ENCODE results near the gene SH3YL1.

SH3YL1 gene

DNA sequence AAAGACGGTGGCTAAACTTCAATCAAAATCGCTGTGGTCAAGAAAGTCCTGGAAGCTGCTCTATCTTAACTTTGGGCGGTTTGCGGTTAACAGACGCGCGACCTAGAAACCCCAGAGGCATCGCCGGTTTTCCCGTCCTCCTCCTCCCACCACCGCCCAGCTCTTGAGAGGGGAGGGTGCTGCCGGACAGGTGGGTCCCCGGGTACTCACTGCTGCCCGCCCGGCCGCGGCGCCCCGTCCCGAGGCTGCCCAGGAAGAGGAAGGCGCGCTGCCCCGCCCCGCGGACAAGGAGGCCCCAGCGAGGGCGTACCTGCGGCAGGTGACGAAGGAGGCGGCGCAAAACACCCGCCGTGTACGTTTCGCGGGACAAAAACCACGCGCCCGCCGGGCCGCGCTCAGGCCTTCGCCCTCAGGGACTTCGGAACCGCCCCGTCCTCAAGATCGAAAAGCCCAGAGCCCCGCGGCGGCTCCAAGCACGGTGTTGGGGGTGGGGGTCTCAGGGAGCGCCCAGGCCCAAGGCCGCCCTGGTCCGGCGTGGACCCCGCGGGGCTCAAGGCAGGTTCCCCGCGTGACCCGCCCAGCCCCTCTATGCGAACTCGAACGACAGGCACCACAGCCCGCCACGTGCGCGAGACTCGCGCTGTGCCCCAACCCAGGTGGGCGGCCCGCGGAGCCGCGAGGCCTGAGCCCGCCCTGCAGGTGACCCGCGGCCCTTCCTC, at the start of gene SH3YL1:
SH3YL1 (minus strand) TSS at position 259 of the 719 bp plus-strand sequence; CDS start at position 211, 48 bp downstream.
- DNase-seq (ENCODE audit: low read depth) = no peak

DNA sequence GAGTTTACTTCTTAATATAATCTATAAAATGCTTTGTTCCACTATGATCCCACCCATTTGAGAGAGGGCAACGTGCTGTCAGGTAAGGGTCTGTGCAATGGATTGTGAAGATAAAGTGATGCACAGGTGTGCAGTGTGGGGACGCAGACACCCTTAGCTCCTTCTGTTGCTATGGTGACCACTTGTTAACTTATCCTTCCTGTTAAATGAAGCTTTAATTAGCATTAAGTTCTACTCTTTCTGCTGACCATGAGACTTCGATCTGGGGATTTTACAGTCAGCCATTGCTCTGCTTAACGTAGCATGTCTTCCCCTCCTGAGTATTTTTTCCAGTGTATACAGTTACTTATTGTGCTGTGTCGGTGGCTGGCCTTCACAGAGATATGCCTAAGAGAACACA, 47.2 kb upstream of the SH3YL1 start:
- no peak for DNase-seq (ENCODE audit: low read depth)

GRCh38 chr2:309954-310510, 46.2 kb upstream of the SH3YL1 start:
- no peak for DNase-seq (ENCODE audit: low read depth)

- DNase-seq (ENCODE audit: low read depth) = no peak
These were observed 45.5 kb upstream of the SH3YL1 start for GRCh38 chr2:309148-309953.

- DNase-seq (ENCODE audit: low read depth) = no peak
These were observed 41.5 kb upstream of the SH3YL1 start for GRCh38 chr2:305366-305765.

GRCh38 chr2:296354-296753, 32.5 kb upstream of the SH3YL1 start:
- no peak for DNase-seq (ENCODE audit: low read depth)

GRCh38 chr2:295090-295489, 31.3 kb upstream of the SH3YL1 start:
- no peak for DNase-seq (ENCODE audit: low read depth)

- DNase-seq (ENCODE audit: low read depth) = peak; percentile 49
These were observed 26.4 kb upstream of the SH3YL1 start for GRCh38 chr2:290090-290722.

GRCh38 chr2:289362-290089, 25.7 kb upstream of the SH3YL1 start:
- no peak for DNase-seq (ENCODE audit: low read depth)

- no peak for DNase-seq (ENCODE audit: low read depth)
These were observed 25.0 kb upstream of the SH3YL1 start for GRCh38 chr2:288758-289361.

- no peak for DNase-seq (ENCODE audit: low read depth)
These were observed 24.3 kb upstream of the SH3YL1 start, which contains the start of gene ALKAL2 for GRCh38 chr2:287911-288757. Gene ALKAL2 (minus strand): TSS chr2:288091. CDS start chr2:287835, 256 bp downstream.

DNA sequence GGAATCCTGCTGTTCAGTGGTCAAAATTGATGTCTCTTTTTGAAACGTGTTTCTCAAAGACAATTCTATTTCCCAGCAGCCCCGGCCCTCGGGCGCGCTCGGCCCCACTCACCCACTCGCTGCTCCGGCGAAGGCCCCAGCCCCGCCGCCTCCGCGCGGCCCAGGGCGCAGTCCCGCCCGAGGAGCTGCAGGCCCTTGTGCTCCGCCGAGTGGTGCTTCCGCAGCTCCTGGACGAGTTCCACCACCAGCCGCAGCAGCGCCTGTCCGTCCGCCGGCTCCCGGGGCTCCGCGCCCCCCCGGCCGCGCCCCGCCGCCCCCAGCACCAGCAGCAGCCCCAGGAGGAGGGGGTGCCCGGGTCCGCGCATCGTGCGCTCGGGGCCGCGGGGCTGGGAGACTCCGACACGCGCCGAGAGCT, 23.6 kb upstream of the SH3YL1 start:
- DNase-seq (ENCODE audit: low read depth) = no peak

DNA sequence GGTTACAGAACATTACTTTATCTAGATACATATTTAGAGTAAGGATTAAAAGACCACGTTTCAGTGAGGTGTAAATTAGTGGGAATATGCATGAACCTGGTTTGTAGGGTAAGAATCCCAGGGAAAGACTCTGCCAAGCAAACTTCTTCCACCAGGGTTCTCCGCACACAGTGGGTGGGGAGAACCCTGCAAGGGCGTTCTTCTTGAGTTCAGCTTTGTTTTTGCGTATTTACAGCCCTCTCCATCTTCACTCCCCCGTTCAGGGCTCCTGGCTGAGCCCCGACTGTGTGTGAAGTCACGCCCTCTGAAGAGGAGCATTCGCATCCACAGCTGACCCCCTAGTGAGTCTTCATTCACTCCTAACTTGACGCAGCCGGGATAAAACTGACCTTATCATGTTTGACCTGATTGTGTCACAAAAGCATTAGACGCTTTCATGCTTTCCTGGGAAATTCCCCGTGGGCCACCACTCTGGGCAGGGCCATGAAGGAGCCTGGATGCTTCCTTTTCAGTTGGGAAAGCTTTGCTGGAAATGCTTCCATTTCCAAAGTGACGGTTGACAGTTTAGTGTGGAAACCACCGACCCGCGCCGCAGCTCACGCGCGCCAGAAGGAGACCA, 23.1 kb upstream of the SH3YL1 start:
- no peak for DNase-seq (ENCODE audit: low read depth)

DNA sequence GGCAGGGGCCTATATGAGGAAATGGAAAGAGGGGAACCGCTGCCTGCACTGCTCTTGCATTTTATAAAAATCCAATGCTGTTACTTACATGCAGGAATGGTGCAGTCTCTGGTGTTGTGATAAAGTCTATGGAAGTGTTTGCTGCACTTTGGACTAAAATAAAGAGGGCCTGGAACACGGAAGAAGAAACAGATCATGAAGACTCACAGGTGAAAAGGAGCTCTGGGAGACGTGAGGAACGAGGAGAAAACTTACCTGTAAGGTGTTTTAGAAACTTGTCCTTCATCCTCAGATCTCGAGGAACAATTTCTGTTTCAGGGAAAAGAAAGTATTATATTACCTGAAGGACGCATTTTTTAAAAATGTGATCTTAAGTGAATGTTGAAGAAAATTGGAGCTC, 22.2 kb upstream of the SH3YL1 start:
- no peak for DNase-seq (ENCODE audit: low read depth)

GRCh38 chr2:285531-285930, 21.7 kb upstream of the SH3YL1 start:
- DNase-seq (ENCODE audit: low read depth) = peak; percentile 40

DNA sequence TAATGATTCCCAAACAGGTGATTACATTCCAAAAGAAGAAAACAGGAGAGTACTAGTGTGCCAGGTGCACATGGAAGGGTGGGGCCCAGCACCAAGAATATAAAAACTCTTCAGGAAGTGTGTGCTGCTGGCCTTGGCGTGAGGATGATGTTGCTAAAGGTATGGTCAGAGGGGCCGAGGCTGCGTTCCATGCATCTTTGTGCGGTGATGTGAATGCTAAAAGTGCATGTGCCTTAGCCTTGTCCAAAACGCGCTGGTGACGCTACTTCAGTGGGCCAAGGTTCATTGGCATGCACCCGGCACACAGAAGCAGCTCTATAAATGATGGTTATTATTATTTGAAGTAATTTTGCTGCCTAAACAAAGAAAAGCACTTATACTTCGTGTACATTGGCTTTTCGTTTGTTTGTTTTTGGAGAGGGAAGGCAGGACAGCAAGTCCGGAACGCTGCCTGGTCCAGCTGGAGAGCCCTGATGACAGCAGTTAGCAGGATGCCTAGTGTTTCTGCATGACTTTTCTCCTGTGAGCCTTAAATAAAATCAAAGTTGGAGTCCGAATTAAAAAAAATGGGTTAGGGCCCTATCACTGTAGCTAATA, 21.2 kb upstream of the SH3YL1 start:
- DNase-seq (ENCODE audit: low read depth) = no peak

DNA sequence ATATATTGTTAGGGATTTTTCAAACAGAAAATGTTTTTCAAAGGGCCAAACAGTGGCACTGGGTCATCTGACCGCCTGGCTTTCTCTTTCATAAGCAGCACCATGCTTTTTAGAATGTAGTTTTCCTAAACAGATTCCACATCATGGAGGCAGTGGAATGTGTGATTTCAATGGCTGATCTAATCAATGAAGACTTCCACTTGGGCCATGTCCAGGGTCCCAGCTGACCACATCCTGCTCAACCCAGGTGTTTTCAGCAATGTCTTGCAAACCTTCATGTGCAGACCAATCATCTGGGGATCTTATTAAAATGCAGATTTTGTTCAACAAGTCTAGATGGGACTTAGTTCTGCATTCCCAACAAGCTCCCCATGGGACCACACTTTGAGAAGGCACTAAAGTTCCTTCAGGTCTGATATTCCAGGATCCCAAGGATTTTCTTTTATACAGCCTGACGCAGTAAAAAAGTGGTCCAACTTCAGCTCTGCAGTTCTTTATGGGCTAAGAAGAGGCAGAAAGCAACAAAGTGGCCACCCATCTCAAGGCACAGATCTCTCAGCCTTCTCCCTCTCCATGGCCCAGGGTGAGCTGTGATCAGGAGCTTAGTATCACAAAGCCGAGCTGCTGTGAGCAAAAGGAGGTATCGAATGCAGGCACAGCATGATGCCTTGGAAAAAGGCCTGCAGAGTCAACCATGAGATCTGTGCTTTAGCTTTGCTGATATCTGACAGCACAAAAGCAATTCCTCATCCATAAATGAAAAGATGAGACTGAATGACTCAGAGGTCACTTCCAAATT, 20.4 kb upstream of the SH3YL1 start:
- DNase-seq (ENCODE audit: low read depth) = no peak

- no peak for DNase-seq (ENCODE audit: low read depth)
These were observed 18.8 kb upstream of the SH3YL1 start for GRCh38 chr2:282371-283263.
